Measurements from ENCODE around the gene CAMKMT.

- TF ChIP-seq CTCF (IDR thresholded peaks at IDR 0.05 in 8 of 11, conservative IDR thresholded peaks at IDR 0.05 in 3 of 11) (no peak), POLR2A (IDR thresholded peaks at IDR 0.05) (no peak), POLR2AphosphoS5 (IDR thresholded peaks at IDR 0.05) (no peak)
Measured at GRCh38 chr2:44572196-44572900, 210.6 kb downstream of the CAMKMT start.

Measured in spleen (tissue), 7 donors.